ENCODE results near the gene DVL3.

DNA sequence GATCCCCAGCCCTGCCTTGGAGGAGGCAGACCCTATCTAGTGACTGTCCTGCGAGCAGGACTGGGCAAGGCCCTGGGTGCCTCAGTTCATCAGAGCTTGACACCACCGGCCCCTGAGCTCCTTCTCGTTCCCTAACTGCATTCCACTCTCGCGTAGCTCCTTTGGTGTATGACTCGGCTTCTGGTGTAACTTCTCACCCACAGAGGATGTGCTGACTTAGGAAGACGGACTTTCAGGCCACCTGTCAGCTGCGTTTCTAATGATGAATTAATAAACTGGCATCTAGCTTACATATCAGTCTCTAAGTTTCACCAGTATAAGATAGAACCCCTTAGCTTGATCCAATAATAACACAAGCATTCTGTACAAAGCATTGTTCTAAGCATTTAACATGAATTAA, 48.3 kb downstream of the DVL3 start:
- TF ChIP-seq, protein P1, sequence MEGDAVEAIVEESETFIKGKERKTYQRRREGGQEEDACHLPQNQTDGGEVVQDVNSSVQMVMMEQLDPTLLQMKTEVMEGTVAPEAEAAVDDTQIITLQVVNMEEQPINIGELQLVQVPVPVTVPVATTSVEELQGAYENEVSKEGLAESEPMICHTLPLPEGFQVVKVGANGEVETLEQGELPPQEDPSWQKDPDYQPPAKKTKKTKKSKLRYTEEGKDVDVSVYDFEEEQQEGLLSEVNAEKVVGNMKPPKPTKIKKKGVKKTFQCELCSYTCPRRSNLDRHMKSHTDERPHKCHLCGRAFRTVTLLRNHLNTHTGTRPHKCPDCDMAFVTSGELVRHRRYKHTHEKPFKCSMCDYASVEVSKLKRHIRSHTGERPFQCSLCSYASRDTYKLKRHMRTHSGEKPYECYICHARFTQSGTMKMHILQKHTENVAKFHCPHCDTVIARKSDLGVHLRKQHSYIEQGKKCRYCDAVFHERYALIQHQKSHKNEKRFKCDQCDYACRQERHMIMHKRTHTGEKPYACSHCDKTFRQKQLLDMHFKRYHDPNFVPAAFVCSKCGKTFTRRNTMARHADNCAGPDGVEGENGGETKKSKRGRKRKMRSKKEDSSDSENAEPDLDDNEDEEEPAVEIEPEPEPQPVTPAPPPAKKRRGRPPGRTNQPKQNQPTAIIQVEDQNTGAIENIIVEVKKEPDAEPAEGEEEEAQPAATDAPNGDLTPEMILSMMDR (IDR thresholded peaks at IDR 0.05; ENCODE audit: borderline replicate concordance, extremely low read depth, low read length, poor library complexity, severe bottlenecking), result no peak
- no peak for TF ChIP-seq EZH2 (IDR thresholded peaks at IDR 0.05; ENCODE audit: borderline replicate concordance, low read depth, low read length, severe bottlenecking)
